ENCODE data around the gene TXNRD2.
A peak's percentile ranks its signal among the peaks of the same experiment; 100 is the strongest.

Gene TXNRD2

DNA sequence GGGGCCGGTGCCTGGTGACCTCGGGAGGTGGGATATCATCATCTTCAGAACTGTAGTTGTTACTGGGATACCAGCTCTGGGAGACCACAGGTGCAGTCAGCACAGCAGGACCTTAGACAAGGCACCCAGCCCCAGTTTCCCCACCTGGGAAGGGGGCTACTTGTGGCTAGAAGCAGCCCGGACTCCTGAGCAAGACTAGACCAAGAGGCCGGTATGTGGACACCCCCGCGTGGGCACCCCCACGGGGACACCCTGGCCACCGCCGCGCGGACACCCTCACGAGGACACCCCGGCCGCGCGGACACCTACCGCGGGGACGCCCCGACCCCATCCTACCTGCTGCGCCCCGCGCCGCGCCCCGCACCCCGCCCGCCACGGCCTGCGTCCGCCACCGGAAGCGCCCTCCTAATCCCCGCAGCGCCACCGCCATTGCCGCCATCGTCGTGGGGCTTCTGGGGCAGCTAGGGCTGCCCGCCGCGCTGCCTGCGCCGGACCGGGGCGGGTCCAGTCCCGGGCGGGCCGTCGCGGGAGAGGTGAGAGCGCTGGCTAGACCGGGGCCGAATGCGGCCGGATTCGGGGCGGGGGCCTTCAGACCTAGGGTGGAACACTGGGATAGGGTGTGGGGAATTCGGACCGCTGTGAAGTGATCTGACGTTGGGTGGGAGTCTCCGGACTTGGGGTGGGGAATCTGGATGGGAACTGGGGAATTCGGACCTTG lies at the start of gene TXNRD2, which contains the start of gene COMT:
Gene TXNRD2 (minus strand): TSS at position 454 of the 718 bp plus-strand sequence. CDS start 15 bp downstream, at position 439.
Gene COMT (plus strand): TSS at position 408 of the 718 bp plus-strand sequence. CDS start 20,755 bp downstream, outside the sequence.
- peak in 29 of 56 donors; percentile 17 to 70 (median 43) for DNase-seq

GRCh38 chr22:19991395-19991644 lies 49.7 kb upstream of the TXNRD2 start:
- no peak for DNase-seq

DNA sequence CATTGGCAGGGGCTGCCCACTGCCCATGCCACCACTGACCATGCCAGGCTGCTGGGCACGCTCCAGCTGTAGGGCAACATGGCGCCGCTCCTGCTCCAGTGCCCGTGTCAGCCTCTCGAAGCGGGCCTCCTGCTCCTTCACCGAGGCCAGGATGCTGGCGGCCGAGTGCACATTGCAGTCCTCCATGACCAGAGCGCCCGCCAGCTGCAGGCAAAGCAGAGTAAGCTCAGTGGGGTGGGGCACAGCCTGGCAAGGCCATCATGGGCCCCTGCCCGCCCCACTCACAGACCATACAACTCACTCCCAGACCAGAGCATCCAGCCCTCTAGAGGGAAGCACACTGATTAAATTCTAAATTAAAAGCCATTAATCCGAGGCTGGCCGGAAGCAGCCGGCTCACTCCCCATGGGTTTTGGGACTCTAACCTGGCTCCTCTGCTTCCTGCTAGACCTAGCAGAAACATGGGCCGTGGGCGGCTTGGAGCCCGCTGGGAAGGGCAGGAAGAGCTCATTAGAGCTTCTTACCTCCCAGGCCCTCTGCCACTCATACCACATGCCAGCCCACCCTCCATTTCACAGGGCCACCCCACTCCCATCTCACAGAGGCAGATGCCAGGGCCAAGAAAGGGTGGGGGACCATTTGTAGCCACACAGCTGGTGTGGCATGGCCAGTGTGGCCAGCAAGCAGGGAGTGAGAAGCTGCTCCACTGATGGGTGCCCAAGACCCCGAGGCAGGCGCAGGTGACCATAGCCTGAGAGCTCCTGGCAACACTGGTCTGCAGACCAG lies 49.2 kb upstream of the TXNRD2 start:
- no peak for DNase-seq

- no peak for DNase-seq
Measured at GRCh38 chr22:19990188-19990587, 48.6 kb upstream of the TXNRD2 start.

DNA sequence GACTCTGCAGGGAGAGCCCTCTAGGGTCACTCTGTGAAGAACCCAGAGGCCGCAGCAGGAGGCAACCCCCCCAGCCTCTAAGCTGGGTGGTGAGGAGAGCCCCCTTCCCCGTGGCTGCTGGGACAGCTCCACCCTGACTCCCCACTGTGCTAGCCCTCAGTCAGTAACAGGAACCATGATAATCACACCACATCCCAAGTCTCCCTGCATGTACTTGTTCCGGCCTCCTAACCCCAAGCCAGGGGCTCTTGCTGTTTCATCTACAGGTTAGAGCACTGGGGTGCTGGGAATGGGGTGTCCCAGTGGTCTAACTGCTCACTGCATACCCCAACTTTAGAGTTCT lies 48.1 kb upstream of the TXNRD2 start:
- no peak for DNase-seq

- DNase-seq: no peak
Measured at GRCh38 chr22:19988965-19989724, 47.5 kb upstream of the TXNRD2 start.

- no peak for DNase-seq
Measured at GRCh38 chr22:19988331-19988808, 46.8 kb upstream of the TXNRD2 start.

DNA sequence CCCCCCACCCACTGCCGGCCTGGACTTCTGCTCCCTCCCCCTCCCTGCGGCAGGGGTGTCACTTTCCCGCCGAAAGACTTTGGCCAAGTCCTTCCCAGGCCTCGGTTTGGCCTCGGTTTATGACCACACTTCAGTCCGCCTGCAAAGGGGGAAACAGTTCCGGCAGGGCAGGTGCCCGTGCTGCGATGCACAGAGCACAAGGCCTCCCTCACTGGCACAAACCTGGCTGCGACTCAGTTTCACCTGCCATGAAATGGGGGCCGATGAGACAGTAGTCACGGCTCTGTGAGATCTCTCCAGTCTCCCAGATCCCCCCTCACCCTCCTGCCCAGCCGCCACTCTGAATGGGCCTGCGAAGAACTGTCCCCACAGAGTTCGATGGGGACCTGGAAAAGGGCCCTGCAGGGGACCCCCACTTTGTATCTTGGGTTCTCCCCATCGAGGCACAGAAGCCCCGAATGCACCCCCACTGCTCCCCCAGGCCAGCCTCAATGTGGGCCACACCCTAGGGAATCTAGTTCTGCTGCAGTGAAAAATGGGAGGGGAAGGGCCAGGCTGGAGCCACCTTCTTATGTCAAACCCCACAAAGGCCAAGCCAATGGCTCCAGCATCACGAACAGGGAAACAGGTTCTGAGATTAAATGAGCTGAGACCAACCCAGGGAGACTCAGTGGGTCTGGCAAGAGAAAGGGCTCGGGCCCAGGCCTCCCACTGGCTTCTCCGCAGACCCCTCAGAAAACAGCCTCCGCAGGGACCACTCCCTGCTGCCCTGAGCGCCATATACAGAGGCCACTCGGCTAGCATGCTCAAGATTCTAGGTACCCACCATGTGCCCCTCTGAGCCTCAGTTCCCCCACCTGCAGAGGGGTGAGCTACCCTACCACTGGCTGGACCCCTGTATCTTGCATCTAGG lies 46.0 kb upstream of the TXNRD2 start:
- peak in 1 of 56 donors; percentile 77 for DNase-seq

DNA sequence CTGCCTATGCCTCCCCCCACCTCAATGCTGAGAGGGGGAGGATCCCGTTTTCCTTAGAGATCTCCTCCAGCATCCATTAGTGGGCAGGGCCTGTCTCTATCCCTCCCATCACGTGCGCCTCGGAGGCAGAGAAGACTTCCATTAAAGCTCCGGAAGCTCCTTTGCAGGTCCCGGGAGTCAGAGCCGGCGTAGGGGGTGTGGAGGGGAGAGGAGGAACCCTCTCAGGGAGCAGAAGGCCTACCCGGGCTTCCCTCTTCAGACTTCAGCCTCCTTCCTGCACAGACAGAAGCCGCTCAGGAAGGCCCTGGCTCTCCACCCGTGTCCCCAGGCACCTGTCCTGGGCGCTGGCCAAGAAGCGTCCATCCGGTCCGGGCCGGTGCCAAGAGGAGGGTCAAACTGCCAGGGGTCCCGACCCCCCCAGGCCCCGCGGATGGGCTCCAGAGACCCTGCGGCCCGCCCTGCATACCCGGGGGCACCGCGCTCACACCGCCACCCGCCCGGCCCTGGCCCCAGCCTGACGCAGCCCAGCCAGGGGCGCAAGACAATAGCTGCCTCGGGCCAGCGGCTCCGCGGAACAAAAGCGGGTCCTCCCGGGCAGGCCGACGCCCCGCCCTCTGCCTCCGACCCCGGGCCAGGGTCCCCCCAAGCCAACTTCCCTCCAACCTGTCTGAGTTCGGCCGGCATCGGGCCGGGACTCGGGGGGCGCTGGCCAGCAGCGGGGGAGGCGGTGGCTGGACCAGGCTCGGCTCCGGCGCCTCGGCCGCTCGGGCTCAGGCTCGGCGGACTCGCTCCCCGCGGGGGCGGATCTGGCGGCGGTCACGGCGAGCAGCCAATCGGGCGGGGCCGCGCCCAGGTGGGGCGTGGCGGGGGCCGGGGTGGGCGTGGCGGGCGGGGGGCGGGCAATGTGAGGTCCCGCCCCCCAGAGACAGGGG lies 45.1 kb upstream of the TXNRD2 start:
- DNase-seq: peak in 38 of 56 donors; percentile 25 to 81 (median 46)

DNA sequence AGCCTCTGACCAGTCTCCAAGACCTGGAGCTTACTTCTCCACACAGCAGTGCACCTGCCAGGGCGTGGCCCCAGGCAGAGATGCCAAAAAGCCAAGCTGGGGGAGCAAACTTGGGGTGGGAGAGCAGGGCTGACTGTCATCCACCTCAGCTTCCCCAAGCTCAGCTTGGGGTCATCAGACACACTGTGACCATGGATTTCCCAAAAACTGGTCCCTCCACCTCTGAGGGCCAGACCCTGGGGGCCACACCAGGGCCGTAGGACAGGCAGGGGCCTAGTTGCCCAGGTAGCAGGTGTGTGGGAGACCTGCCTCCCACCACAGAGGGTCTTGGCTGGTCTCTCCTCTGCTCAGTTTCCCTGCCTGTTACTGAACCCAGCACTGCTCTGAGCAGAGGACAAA lies 44.4 kb upstream of the TXNRD2 start:
- DNase-seq: no peak

DNA sequence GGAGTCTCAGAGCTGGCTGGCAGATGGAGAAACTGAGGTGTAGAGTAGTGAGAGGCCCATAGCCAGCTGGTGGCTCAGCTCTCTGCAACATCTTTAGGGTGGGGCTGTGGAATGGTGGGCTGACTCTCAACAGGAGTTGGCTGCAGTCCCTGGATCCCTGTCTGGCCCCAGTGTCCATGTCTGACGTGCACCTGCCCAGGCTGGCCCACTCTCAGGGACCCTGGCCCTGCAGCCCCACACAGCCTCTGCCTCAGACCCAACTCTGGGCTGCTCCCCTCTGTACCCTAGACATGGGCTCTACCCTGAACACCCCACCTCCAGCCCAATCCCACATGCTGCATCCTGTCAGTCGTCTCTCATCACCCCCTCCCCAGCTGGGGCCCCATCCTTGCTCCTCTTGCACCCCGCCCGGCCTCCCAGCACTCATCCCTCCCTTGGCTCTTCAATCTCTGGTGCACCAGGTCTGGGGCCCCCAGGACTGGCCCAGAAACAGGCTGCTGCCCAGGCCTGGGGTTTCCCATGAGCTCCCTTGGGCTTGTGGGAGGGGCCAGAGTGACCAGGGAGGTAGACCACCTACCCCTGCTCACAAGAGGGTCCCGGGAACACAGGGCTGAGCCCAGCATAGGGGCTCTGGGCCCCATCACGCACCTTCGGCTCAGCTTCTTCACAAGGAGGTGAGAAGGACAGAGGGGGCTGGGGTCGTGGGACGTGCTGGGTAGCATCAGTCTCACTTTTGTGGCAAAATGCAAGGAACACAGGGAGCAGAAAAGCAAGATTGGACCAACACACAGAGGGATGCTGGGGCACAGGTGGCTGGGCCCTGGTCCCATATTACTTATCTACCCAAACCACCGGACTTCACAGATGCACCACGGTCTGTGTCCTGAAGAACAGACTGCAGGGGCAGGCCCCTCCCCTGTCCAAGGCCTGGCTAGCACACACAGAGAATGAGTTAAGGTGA lies 43.5 kb upstream of the TXNRD2 start:
- DNase-seq: no peak

DNA sequence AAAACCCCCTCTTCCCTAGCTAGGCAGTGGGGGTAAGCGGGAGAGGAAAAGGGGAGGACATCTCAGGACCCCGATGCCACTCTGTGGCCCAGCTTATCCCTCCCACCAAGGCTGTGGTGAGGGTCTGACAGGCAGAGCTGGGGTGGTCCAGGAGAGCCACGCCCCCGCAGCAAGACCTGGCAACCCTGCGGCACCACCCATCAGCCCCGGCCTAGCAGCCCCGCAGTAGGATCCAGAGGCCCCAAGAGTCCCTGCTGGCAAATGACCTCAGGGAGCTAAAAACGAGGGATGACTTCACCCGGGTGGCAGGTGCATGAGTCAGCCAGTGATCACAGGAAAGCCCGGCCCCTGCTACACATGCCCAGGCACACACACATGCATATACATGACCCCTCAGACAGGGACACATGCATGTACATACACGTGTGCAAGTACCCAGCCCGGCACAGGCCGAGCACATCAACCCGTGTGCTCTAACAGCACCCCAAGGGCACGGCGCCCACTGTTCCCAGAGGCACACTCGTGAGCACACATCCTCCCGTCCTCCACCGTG lies 42.7 kb upstream of the TXNRD2 start:
- DNase-seq: peak in 1 of 56 donors; percentile 39

DNA sequence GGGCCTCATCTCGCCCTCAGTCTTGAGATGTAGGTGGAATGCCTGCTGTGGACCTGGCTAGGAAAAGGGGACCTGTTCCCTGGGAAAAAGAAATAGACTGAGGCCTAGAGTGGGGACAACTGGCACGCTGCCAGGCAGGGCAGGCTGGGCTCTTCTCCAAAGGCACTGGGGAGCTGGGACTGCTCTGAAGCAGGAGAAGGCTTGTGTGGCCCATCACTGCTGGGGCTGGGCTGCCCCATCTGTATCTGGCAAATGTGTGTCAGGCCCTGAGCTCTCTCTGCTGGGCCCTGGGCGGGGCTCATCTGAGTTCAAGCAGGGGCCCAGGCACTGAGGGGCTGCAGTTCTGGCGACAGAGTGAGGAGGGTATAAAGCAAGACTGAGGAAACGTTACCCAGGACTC lies 42.1 kb upstream of the TXNRD2 start:
- DNase-seq: peak in 12 of 56 donors; percentile 23 to 50 (median 34)

- no peak for DNase-seq
Measured at GRCh38 chr22:19982991-19983578, 41.5 kb upstream of the TXNRD2 start.

DNA sequence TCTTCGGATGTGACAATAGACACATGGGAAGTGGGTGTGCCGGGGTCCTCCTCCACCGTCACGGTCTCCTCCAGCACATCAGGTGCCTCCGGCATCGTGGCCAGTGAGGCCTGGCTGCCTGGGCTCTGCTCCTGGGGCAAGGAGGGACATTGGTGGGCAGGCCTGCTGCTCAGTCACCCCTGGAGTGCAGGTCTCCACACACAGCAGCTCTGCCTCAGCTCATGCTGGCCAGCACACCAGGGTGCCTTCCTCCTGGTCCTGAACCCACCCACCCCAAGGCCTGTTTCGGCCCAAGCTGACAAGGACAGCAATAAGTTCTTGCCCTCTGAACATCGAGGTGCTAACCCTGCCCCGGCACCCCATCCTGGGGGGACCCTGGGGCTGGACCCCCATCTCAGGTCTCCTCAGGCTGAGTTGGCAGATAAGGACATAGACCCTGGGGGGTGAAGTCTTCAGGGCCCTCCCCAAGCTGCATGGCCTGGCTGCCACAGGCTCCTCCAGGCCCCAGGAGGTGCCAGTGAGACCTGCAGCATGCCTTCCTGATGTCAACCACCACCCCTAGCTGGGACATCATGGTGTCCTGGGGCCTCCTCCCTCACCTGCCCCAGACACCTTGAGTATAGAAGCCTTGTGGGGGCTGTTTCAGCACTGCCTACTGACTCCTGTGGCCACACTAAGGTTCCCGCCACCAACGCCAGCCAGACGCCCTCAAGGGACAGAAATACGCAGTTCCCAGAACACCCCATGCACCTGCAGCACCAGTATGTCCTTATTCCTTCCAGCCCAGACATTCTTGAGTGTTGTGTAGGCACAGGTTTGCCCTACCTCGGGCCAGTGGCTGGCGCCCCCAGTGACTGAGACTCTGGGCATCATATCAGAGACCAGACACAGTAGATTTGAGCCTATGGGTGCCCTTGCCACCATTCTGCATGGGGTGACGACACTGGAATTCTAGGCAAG lies 40.6 kb upstream of the TXNRD2 start:
- no peak for DNase-seq

GRCh38 chr22:19981171-19981960 lies 39.7 kb upstream of the TXNRD2 start:
- DNase-seq: no peak

Measured in amygdala (tissue), 56 donors.